B cell (primary cell): ENCODE results near the gene HSD3B2. TPM values are rescaled to one million over a fixed set of nuclear protein-coding genes. Genes with fewer than 3 reads are reported as not detected.

Experiments used
- ATAC-seq: fragments of 200-7000 bp; cut with Tn5 transposase; one replicate; pipeline ENCODE4 v1.10.0; 2021; ENCODE audit warnings: low read depth, mild to moderate bottlenecking, moderate number of reproducible peaks, moderate library complexity
- CTCF ChIA-PET: fragments of 350-600 bp; sonication (Branson Sonifier 250); formaldehyde crosslinking; loops from one replicate; lab custom pipeline; 2021; ENCODE audit warnings: antibody characterized with exemption, inconsistent platforms; lab: Charles Lee
- POLR2A ChIA-PET: fragments of 350-600 bp; sonication (Branson Sonifier 250); formaldehyde crosslinking; loops from one replicate; lab custom pipeline; 2021; ENCODE audit warnings: antibody characterized with exemption; lab: Charles Lee
- DNase-seq: peaks from one replicate; pipeline ENCODE4 v3.0.0; 2013
- H2AFZ ChIP-seq: 2 replicates; pipeline ENCODE4 v1.6.1; 2012; ENCODE audit warnings: mild to moderate bottlenecking, low read depth, low read length; ENCODE audit not compliant: insufficient read depth, poor library complexity, severe bottlenecking
- H3K27ac ChIP-seq, 2 donors: 1 replicate in 1 of 2; 2 replicates in 1 of 2; pipeline ENCODE4 v1.5.1; 2012 to 2013; ENCODE audit warnings: low read length in 2 of 2, mild to moderate bottlenecking in 2 of 2, moderate library complexity in 1 of 2
- H3K27me3 ChIP-seq, 4 experiments: fragments of 200-600 bp in 1 of 4; sonication (generic) in 1 of 4; replicated peaks in 1 of 4; 1 replicate in 2 of 4; 2 replicates in 2 of 4; pipeline versions ENCODE4 v1.6.1 to v1.7.0; 2013 to 2016; ENCODE audit warnings: low read length in 3 of 4, mild to moderate bottlenecking in 2 of 4, mixed read lengths in 1 of 4, moderate library complexity in 1 of 4; ENCODE audit not compliant: insufficient read depth in 4 of 4, control insufficient read depth in 3 of 4; ENCODE audit errors: control extremely low read depth in 1 of 4
- H3K36me3 ChIP-seq, 2 experiments: replicated peaks in 1 of 2; 1 replicate in 1 of 2; 2 replicates in 1 of 2; pipeline versions ENCODE4 v1.6.1 to v1.7.1; 2013; ENCODE audit warnings: low read length in 1 of 2; ENCODE audit not compliant: insufficient read depth in 2 of 2, control insufficient read depth in 1 of 2; ENCODE audit errors: control extremely low read depth in 1 of 2, extremely low read depth in 1 of 2
- H3K4me1 ChIP-seq, 2 donors: fragments of 200-600 bp in 1 of 2; sonication (generic) in 1 of 2; 1 replicate in 1 of 2; 2 replicates in 1 of 2; pipeline versions ENCODE4 v1.5.1 to v1.6.1; 2013 to 2017; ENCODE audit warnings: low read length in 2 of 2; ENCODE audit not compliant: control insufficient read depth in 2 of 2, insufficient read depth in 2 of 2
- H3K4me2 ChIP-seq: replicated peaks from 2 replicates; pipeline ENCODE3; 2012; ENCODE audit warnings: mild to moderate bottlenecking, low read depth, low read length; ENCODE audit not compliant: poor library complexity, severe bottlenecking
- H3K4me3 ChIP-seq, 5 experiments: fragments of 200-600 bp in 1 of 5; sonication (generic) in 1 of 5; 1 replicate in 3 of 5; 2 replicates in 2 of 5; pipeline versions ENCODE4 v1.5.1 to v1.7.0; 2011 to 2016; ENCODE audit warnings: low read length in 4 of 5, mild to moderate bottlenecking in 4 of 5, low read depth in 2 of 5, control low read depth in 1 of 5, moderate library complexity in 1 of 5; ENCODE audit not compliant: insufficient read depth in 1 of 5; ENCODE audit errors: control extremely low read depth in 1 of 5, extremely low read depth in 1 of 5
- H3K79me2 ChIP-seq: fragments of 200-600 bp; sonication (generic); one replicate; pipeline ENCODE4 v1.6.0; 2016; ENCODE audit warnings: low read length; ENCODE audit not compliant: control insufficient read depth, insufficient read depth
- H3K9ac ChIP-seq: fragments of 200-600 bp; sonication (generic); 2 replicates; pipeline ENCODE4 v1.6.1; 2017; ENCODE audit warnings: mild to moderate bottlenecking, low read length, moderate library complexity
- H3K9me3 ChIP-seq, 3 donors: one replicate each; pipeline versions ENCODE4 v1.6.1 to v1.7.1; 2013; ENCODE audit warnings: low read length in 2 of 3; ENCODE audit not compliant: control insufficient read depth in 2 of 3, insufficient read depth in 1 of 3; ENCODE audit errors: control extremely low read depth in 1 of 3
- H4K20me1 ChIP-seq: 2 replicates; pipeline ENCODE4 v1.6.0; 2012; ENCODE audit warnings: mild to moderate bottlenecking, low read length; ENCODE audit not compliant: insufficient read depth, control insufficient read depth, poor library complexity, severe bottlenecking
- H3K27ac Mint-ChIP-seq: one replicate; pipeline ENCODE4 v1.8.0; 2021; ENCODE audit warnings: mixed read lengths
- H3K27me3 Mint-ChIP-seq: one replicate; pipeline ENCODE4 v1.8.0; 2021; ENCODE audit warnings: mixed read lengths
- H3K4me1 Mint-ChIP-seq: one replicate; pipeline ENCODE4 v1.8.0; 2021; ENCODE audit warnings: mixed read lengths
- H3K4me3 Mint-ChIP-seq: one replicate; pipeline ENCODE4 v1.8.0; 2021; ENCODE audit warnings: mixed read lengths
- H3K9me3 Mint-ChIP-seq: one replicate; pipeline ENCODE4 v1.8.0; 2022; ENCODE audit warnings: mixed read lengths; ENCODE audit not compliant: insufficient read depth
- EZH2 ChIP-seq: IDR thresholded peaks from 2 replicates; pipeline ENCODE4 v1.6.1; 2012; ENCODE audit warnings: borderline replicate concordance, low read depth, mild to moderate bottlenecking, moderate library complexity, low read length; ENCODE audit not compliant: insufficient read depth, poor library complexity, severe bottlenecking
- WGBS: methylation state at CpG from one replicate; pipeline ENCODE4 v1.1.5; 2013; ENCODE audit warnings: missing lambda C conversion rate; ENCODE audit not compliant: insufficient coverage; 5-methylcytosine and 5-hydroxymethylcytosine counted together
- intact Hi-C: fragments of 100-400 bp; cut with micrococcal nuclease; formaldehyde crosslinking; loops from one replicate; pipeline ENCODE4 v1.10.0; 2022
- polyA plus RNA-seq: library from polyadenylated mRNA; depleted of rRNA; stranded (reverse); fragments of >200 nt; gene quantifications from 2 replicates; pipeline ENCODE4 v1.2.3, GENCODE V29; 2012
- total RNA-seq, 2 donors: library from RNA; stranded (reverse); fragments of 120-200 nt in 1 of 2; gene quantifications; 1 replicate in 1 of 2; 2 replicates in 1 of 2; pipeline versions ENCODE4 v1.2.3 to v1.2.4, GENCODE V29; 2013 to 2022
- TF ChIP-seq, protein P1 (sequence below): fragments of 200-600 bp; IDR thresholded peaks from one replicate; pipeline ENCODE4 v1.8.0; 2022; ENCODE audit warnings: antibody characterized with exemption, mild to moderate bottlenecking

The HSD3B2 gene
- total and polyA plus RNA-seq, 2 donors (not counting 1 experiment from before 2014, with no cell fraction given) = not detected

DNA sequence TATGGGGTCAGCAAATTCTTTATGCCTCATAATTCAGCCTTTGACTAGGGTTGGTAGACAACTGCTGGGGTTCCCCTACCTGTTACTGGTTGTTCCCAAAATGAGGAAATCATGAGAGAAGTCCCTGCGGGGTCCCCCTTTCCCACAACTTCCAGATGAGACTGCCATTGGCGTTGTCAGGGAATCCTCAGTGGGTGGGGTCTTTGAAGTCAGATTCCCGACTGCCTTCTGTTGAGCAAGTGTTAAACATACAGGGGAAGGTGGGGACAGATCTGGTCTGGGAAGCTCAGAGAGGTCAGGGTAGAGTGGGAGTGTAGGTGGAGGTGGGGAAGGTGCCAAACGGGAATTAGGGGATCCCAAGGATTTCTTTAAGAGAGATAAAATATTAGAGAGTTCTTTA lies 14.7 kb downstream of the HSD3B2 start:
- H3K9me3 ChIP-seq = no peaks in the 10 kb centered on the region
- H3K4me2 ChIP-seq = no peak overlapping the region
- H3K36me3 ChIP-seq = no peaks in the 10 kb centered on the region
- no peaks in the 10 kb centered on the region for H3K4me1 ChIP-seq
- no CpG with 5 or more reads among the region's 4 CpGs for WGBS
- ChIA-PET POLR2A (no interaction called here), CTCF (no interaction called here)
- peaks cover 32% of the 10 kb centered on the region for H3K27me3 Mint-ChIP-seq
- H3K4me3 Mint-ChIP-seq = no peak overlapping the region
- no peaks in the 10 kb centered on the region for H3K79me2 ChIP-seq
- no peak overlapping the region for H3K27ac ChIP-seq
- no peak overlapping the region for H3K4me3 ChIP-seq
- ATAC-seq (no peak), DNase-seq (no peak)
- no peaks in the 10 kb centered on the region for H3K4me1 Mint-ChIP-seq
- no peaks in the 10 kb centered on the region for H4K20me1 ChIP-seq
- peaks cover 0 to 3% (median 0%) of the 10 kb centered on the region in 4 experiments for H3K27me3 ChIP-seq
- H2AFZ ChIP-seq = no peak overlapping the region
- no peaks in the 10 kb centered on the region for H3K9me3 Mint-ChIP-seq
- H3K27ac Mint-ChIP-seq = no peak overlapping the region
- intact Hi-C loops = no loop called here
- no peak for TF ChIP-seq EZH2
- TF ChIP-seq, protein P1, sequence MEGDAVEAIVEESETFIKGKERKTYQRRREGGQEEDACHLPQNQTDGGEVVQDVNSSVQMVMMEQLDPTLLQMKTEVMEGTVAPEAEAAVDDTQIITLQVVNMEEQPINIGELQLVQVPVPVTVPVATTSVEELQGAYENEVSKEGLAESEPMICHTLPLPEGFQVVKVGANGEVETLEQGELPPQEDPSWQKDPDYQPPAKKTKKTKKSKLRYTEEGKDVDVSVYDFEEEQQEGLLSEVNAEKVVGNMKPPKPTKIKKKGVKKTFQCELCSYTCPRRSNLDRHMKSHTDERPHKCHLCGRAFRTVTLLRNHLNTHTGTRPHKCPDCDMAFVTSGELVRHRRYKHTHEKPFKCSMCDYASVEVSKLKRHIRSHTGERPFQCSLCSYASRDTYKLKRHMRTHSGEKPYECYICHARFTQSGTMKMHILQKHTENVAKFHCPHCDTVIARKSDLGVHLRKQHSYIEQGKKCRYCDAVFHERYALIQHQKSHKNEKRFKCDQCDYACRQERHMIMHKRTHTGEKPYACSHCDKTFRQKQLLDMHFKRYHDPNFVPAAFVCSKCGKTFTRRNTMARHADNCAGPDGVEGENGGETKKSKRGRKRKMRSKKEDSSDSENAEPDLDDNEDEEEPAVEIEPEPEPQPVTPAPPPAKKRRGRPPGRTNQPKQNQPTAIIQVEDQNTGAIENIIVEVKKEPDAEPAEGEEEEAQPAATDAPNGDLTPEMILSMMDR = no peak
- no peak overlapping the region for H3K9ac ChIP-seq

DNA sequence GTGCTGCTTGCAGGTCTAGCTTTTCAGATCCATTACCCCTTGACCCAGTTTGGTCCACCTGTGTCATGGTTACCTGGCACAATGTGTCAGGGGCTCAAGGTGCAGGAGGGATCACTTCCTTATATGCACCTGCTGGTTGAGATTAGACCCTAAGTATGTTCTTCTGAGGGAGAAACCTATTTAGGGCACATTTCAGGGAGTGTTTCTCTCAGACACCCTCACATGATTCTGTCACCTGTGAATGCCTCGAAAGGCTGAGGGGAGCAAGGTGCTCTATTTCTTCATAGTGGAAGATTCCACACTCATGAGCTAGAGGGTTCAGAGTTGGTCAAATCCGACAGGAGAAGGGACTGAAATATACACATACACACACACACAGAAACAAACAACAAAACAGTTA lies 15.5 kb downstream of the HSD3B2 start:
- Mint-ChIP-seq H3K4me3 (no peak overlapping the region), H3K9me3 (no peaks in the 10 kb centered on the region), H3K4me1 (no peaks in the 10 kb centered on the region), H3K27me3 (peaks cover 32% of the 10 kb centered on the region), H3K27ac (no peak overlapping the region)
- WGBS = no CpG with 5 or more reads among the region's 2 CpGs
- H2AFZ ChIP-seq = no peak overlapping the region
- peaks cover 0 to 3% (median 0%) of the 10 kb centered on the region in 4 experiments for H3K27me3 ChIP-seq
- H3K4me2 ChIP-seq = no peak overlapping the region
- TF ChIP-seq, protein P1 = no peak
- TF ChIP-seq EZH2 = no peak
- DNase-seq = no peak
- H3K79me2 ChIP-seq = no peaks in the 10 kb centered on the region
- H3K27ac ChIP-seq = no peak overlapping the region
- no peaks in the 10 kb centered on the region for H3K9me3 ChIP-seq
- ChIA-PET CTCF (no interaction called here), POLR2A (no interaction called here)
- no peak overlapping the region for H3K4me3 ChIP-seq
- no peak for ATAC-seq
- H4K20me1 ChIP-seq = no peaks in the 10 kb centered on the region
- no peaks in the 10 kb centered on the region for H3K4me1 ChIP-seq
- no peak overlapping the region for H3K9ac ChIP-seq
- no peaks in the 10 kb centered on the region for H3K36me3 ChIP-seq
- intact Hi-C loops = no loop called here
